ENCODE measurements around the gene FAR1. TPM values are rescaled to one million over a fixed set of nuclear protein-coding genes. Genes with fewer than 3 reads are reported as not detected.

FAR1 gene
- polyA plus RNA-seq, 1 experiment = 37.5 TPM

DNA sequence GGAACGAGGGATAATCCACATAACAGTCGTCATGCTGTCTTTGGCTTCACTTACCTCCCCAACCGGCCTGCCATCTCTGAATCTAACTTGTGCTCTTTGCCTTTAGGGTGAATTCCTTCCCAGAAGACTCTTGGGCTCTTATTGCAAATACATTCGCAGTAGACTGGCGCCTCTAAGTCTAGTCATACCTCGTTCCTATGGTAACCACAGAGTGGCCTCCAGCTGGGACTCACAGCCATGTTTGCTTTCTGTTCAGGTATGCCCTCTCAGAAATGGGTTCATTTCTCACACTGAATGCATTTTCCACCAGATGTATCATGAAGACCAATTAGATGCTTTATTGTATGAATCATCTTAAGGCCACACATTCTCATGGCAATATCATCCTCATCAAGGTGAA lies 112.7 kb downstream of the FAR1 start:
- ChIA-PET CTCF (no interaction called here), POLR2A (no interaction called here)
- Histone ChIP-seq H3K27me3 (ENCODE audit: control insufficient read depth, insufficient read depth, low read length) (peaks cover 3% of the 10 kb centered on the region; the same call in 1 of the 2 replicates), H3K4me3 (ENCODE audit: low read depth, low read length) (no peak overlapping the region), H3K36me3 (ENCODE audit: control insufficient read depth, insufficient read depth, low read length) (no peaks in the 10 kb centered on the region)
- TF ChIP-seq, protein P1, sequence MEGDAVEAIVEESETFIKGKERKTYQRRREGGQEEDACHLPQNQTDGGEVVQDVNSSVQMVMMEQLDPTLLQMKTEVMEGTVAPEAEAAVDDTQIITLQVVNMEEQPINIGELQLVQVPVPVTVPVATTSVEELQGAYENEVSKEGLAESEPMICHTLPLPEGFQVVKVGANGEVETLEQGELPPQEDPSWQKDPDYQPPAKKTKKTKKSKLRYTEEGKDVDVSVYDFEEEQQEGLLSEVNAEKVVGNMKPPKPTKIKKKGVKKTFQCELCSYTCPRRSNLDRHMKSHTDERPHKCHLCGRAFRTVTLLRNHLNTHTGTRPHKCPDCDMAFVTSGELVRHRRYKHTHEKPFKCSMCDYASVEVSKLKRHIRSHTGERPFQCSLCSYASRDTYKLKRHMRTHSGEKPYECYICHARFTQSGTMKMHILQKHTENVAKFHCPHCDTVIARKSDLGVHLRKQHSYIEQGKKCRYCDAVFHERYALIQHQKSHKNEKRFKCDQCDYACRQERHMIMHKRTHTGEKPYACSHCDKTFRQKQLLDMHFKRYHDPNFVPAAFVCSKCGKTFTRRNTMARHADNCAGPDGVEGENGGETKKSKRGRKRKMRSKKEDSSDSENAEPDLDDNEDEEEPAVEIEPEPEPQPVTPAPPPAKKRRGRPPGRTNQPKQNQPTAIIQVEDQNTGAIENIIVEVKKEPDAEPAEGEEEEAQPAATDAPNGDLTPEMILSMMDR (IDR thresholded peaks at IDR 0.05; ENCODE audit: insufficient read depth, low read depth, low read length) = no peak
- DNase-seq (ENCODE audit: low read depth) = no peak

Small RNA genes lying within 50 kb of the gene (small RNA-seq; reads per million reads assigned to genes)
- gene AC013828.1 (ENCODE audit: insufficient read length, low read depth, low replicate concordance) (not detected), gene RF00019 (ENCODE audit: insufficient read length, low read depth, low replicate concordance) (not detected), gene RPL39P26 (ENCODE audit: insufficient read length, low read depth, low replicate concordance) (not detected)

Other genes with a start within 250 kb of the FAR1 start
- gene BTBD10, start 205.4 kb upstream of the FAR1 start, polyA plus RNA-seq (2011; rRNA removed) = 26.9 and 50.9 TPM in 2 replicates
- not detected in 2 replicates for gene PTH, start 172.7 kb upstream of the FAR1 start, polyA plus RNA-seq (2011; rRNA removed)